ELR (cell line): ENCODE measurements around the gene DENND1A.
"Not testable (repeated sequence)": the region's sequence is repeated elsewhere in the genome, so short reads cannot be mapped to it uniquely, and the experiment has no call there.

Experiments
- DNase-seq: peaks from one replicate; pipeline ENCODE4 v3.0.0-alpha.2; 2015; ENCODE audit warnings: low read depth

The DENND1A gene

DNA sequence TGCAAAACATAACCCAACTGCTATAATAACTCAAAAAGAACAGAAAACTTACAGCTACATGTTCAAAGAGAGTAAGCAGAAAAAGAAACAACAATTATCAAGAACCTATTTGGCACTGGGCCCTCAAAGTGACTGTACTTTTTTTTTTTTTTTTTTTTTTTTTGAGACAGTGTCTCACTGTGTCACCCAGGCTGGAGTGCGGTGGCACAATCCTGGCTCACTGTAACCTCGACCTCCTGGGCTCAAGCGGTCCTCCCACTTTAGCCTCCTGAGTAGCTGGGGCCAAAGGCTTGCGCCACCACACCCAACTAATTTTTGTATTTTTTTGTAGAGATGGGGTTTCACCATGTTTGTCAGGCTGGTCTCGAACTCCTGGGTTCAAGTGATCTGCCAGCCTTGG lies 114.1 kb downstream of the DENND1A start:
- not testable (repeated sequence) for DNase-seq

DNA sequence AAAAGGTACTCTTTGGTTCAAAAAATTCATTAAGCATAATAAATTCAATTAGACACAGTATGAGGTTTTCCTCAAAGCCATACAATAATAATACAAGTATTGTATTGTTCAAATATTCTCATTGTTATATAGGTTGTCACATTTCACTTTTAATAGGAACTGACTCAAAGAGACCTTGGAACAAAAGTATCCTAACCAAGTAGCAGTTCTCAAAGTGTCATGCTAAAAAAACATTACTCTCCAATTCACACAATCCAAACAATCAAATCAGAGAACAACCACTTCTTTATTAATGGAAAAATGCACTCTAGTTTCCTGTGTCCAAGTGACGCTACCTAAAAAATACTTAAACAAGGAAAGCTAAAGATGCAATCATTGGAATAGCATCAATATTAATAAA lies 115.4 kb downstream of the DENND1A start:
- no peak for DNase-seq

GRCh38 chr9:123812984-123813383 lies 116.9 kb downstream of the DENND1A start:
- DNase-seq = no peak

- DNase-seq = no peak
These were observed 122.7 kb downstream of the DENND1A start for GRCh38 chr9:123807251-123807650.

- DNase-seq = no peak
These were observed 123.1 kb downstream of the DENND1A start for GRCh38 chr9:123806829-123807228.

DNA sequence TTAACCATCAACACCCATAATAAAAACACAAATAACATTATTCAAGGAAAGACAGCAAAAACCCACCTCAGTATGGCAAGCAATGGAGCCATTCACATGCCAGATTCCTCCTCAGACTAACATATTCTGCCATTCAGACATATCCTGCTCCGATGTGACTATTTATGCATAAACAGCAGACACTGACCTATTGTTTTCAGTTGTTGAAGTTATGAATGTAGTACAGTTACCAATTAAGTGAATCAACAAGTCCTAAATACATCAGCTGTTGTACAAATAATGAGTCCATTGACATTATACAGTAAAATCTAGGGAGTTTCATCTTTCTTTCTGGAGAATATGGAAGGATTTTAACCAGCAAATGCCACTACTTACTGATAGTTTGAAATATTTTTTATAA lies 131.7 kb downstream of the DENND1A start:
- DNase-seq = no peak

GRCh38 chr9:123796618-123797484 lies 133.1 kb downstream of the DENND1A start:
- DNase-seq = no peak

- DNase-seq = no peak
These were observed 133.8 kb downstream of the DENND1A start for GRCh38 chr9:123796094-123796493.

DNA sequence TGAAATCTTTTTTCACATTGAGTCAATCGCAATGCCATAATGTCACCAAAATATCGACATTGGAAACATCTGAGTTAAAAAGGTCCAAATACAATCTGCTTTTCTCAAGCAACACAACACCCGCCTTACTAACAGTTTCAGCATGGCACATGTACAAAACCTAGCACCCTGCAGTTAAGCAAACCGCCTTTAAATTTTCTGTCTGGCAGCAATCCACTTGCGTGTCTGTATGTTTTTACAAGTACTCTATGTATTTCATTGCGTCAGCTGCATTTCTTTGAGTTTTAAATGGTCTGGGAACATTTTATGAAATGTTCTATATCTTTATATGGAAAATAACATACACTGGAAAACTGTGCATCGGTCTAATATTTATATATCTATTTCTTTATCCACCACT lies 134.6 kb downstream of the DENND1A start:
- DNase-seq = no peak

DNA sequence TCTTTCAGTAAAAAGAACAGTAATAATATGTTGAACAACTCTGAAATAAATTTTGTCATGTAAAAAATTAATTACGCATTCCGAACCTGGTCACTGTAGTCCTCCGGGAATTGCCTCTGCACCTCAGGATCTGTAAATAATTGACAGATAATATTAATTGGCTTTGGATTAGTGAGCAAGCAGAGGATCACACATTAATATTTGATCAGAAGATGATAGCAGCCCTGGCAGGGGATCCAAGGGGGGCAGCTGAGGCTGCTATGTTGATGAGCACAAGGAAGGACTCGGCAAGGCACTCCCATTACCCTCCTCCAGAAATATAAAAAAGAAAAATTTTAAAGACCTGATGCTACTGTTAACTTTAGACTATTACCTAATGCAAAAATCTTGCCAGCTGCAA lies 137.4 kb downstream of the DENND1A start:
- no peak for DNase-seq

- no peak for DNase-seq
These were observed 140.2 kb downstream of the DENND1A start for GRCh38 chr9:123789554-123790292.

GRCh38 chr9:123787416-123787815 lies 142.5 kb downstream of the DENND1A start:
- no peak for DNase-seq

GRCh38 chr9:123784518-123784917 lies 145.4 kb downstream of the DENND1A start:
- peak; percentile 44 for DNase-seq

DNA sequence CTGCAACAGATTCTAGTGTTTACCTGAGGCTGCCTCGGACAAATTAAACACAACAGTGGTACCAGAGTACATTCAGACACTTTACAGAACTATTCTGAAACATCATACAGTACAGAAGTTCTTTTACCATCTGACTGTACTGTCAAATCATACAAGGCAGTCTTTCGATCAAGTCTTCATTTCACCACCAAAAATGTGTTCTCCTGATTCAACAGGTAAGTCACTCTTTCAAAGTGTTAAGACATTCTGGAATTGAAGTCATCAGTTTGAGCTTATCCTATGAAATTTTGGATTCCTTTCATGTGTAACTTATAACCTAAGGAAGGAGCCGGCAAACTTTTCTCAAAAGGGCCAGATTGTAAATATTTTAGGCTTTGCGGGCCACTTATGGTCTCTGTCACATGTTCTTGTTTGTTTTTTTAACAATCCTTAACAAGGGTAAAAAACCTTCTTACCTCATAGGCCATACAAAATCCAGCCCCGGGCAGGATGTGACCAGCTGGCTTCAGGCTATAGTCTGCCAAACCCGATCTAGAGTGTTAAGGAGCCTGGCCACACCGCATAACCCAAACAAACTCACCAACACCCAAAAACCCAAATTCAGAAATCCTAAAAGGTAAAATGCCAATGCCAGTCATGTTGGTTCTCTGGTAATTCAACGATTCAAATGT lies 151.6 kb downstream of the DENND1A start:
- DNase-seq = no peak

DNA sequence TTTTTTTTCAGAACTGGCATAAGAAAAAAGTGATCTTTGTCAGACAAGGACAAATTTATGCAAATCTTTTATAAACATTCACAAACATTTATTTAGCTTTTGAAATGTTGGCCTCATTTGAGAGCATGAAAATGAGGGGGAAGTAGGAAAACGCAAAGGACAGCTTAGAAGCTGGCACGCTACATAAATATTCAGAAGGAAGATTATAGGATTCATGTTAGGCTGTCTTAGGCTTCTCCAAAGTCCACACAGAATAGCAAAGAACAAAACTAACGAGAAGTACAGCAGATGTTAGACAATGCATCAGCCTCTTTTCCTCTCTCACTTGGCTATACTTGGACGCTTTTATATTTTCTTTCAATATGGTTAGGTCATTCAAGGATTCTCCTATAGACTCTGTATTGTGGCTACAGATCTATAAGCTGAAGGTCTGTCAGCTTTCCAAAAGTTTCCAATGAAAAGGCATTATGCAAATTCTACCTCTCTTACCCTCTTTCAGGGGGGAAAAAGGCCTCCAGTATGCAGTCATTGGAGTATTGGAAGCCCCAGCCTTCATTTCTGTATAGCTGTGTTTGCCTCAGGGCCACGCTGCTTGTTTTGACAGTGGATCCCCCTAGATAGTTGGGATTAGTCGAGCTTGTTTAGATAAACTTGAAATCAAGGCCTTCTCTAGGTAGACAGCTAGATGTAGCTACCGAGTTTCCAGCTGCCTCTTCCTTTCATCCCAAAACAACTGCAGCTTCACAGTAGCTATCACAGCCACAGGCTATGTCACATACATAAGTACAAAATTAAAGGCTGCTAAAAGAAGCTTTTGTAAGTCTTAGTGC lies 153.0 kb downstream of the DENND1A start:
- no peak for DNase-seq

DNA sequence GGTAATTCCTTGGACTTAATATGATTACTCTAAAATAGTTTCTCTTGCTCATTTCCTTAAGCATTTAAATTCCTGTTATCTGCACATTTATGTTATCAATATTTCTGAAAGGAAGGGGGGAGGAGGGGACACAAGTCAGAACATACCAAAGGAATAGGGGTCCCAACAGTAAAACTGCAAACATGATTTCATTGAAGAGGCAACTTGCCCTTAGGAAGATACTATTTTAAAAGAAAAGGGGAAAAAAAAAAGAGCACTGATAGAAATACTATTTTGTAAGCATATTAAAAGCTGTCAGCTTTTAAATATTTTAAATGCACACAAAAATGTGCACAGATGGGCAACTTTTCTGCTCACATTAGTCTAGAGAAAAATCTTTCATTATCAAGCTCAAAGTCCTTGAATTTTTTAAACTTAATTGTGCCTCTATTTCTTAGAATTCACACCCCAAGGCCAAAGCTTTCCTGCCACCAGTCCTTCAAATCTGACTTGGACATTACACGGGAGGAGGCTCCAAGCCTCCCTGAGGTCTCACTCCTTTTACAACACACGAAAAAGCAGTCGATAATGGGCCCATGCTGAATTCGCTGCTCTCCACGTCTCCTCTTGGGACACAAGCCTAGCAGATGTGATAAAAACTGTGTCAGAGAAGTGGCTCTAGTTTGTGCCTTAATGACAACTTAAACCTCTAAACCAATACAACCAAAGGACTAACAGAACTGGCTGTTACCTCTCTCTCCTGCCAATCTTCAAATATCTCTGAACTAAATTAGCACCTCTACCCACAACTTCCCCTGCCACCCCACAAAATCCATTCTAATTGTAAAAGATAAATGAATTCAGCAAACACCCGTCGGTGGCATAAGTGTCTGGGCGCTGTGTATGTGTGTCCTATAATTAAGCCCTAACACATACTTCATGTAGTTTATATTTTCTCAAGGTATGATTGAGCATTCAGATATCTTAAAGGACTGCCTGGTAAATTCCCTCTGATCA lies 154.3 kb downstream of the DENND1A start:
- no peak for DNase-seq

- DNase-seq = no peak
These were observed 156.1 kb downstream of the DENND1A start for GRCh38 chr9:123773783-123774182.

- no peak for DNase-seq
These were observed 157.0 kb downstream of the DENND1A start for GRCh38 chr9:123772967-123773366.

DNA sequence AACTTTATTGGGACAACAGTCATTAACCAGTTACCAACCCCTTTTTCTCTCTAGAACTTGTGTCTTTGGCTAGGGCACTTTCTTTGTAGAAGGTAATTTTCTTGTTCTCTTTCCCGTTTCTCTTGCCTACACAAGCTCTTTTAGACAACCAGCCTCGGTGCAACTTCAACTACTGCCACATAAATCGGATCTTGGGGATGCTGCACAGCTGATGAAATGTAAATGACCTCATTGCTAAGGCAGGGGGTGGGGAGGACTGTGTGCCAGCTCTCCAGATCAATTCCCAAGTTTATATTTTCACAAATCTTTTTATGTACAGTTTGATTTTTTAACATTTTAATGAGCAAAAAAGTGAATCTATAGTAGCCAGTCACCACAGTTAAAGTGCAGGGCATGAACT lies 157.6 kb downstream of the DENND1A start:
- no peak for DNase-seq

DNA sequence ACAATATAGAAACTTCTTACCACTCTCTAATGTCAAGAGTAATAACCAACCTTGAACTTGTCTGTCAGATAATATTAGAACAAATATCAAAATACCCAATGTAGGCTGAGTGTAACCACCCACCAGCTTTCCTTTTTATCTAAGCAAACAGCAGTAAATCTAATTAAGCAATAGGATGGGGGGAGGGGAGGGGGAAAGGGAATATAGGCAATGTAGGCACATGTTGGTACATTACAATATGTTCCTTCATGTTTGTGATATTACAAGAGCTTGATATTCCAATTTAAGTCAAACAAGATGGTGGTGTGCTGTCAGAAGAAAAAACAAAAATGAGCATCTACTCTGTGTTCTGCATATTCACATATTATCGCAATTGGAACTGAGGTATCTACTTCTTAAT lies 158.2 kb downstream of the DENND1A start:
- DNase-seq = no peak

- DNase-seq = no peak
These were observed 160.2 kb downstream of the DENND1A start for GRCh38 chr9:123769719-123770118.
